NB4 (cell line): Measurements from ENCODE around the gene SEMA5B.

ENCODE experiments used
- CTCF ChIP-seq: IDR thresholded peaks from one replicate; pipeline ENCODE4 v1.5.1; 2012; ENCODE audit warnings: low read depth, low read length
- POLR2A ChIP-seq: IDR thresholded peaks from 2 replicates; pipeline ENCODE4 v1.6.1; 2011; ENCODE audit warnings: mild to moderate bottlenecking; ENCODE audit not compliant: insufficient read length; ENCODE audit errors: extremely low read depth

DNA sequence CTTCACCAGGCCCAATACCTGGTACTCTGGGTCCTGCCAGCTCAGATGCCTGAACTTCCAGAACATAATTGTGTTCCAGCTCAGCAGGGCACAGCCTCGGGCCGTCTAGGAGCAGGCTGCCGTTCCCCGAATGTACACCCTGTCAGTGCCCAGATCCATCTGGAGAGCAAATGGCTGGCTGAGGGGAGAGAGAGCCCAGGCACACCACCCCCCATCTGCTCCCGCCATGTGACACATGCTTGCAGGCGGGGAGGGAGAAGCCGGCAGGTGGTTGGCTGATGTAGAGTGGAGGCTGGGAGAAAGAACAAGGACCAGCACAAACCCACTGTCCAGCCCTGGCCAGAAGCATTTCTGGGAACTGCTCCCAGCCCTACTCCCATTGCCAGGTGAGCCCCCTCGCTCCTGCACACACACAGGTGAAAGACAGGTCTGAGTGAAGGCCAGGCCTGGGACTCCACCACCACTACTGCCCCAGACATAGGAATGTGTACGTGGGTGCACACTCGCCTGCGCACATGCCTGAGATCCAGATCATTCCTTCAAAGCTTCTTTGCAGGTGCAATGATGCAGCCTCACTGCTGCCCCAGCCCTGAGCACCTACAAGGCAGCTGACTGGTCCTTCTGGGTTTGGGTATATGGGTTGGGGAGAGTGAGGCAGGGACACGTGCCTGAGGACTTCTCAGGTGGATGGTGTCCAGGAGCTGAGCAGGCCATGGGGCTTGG is 53.5 kb downstream of the SEMA5B start:
- TF ChIP-seq CTCF (no peak), POLR2A (no peak)
